BLaER1 (cell line): ENCODE data around the gene CCNT2.

Experiments used
- H3K27ac ChIP-seq: shearing (Covaris generic); formaldehyde crosslinking; 2 replicates; pipeline ENCODE4 v1.8.1; 2022
- H3K27me3 ChIP-seq: shearing (Covaris generic); formaldehyde crosslinking; 2 replicates; pipeline ENCODE4 v1.8.1; 2022
- H3K36me3 ChIP-seq: shearing (Covaris generic); formaldehyde crosslinking; 2 replicates; pipeline ENCODE4 v1.8.1; 2022
- H3K4me1 ChIP-seq: shearing (Covaris generic); formaldehyde crosslinking; 2 replicates; pipeline ENCODE4 v1.8.1; 2022
- H3K4me2 ChIP-seq: shearing (Covaris generic); formaldehyde crosslinking; 2 replicates; pipeline ENCODE4 v1.8.1; 2022
- H3K4me3 ChIP-seq: shearing (Covaris generic); formaldehyde crosslinking; 2 replicates; pipeline ENCODE4 v1.8.1; 2022
- H3K9ac ChIP-seq: shearing (Covaris generic); formaldehyde crosslinking; 2 replicates; pipeline ENCODE4 v1.8.1; 2022
- H3K9me3 ChIP-seq: shearing (Covaris generic); formaldehyde crosslinking; 2 replicates; pipeline ENCODE4 v1.8.1; 2022
- H4K20me1 ChIP-seq: shearing (Covaris generic); formaldehyde crosslinking; 2 replicates; pipeline ENCODE4 v1.8.1; 2022
- Cebpa-rat ChIP-seq: shearing (Covaris generic); IDR thresholded peaks from 2 replicates; pipeline ENCODE4 v1.8.1; 2022

CCNT2 gene

DNA sequence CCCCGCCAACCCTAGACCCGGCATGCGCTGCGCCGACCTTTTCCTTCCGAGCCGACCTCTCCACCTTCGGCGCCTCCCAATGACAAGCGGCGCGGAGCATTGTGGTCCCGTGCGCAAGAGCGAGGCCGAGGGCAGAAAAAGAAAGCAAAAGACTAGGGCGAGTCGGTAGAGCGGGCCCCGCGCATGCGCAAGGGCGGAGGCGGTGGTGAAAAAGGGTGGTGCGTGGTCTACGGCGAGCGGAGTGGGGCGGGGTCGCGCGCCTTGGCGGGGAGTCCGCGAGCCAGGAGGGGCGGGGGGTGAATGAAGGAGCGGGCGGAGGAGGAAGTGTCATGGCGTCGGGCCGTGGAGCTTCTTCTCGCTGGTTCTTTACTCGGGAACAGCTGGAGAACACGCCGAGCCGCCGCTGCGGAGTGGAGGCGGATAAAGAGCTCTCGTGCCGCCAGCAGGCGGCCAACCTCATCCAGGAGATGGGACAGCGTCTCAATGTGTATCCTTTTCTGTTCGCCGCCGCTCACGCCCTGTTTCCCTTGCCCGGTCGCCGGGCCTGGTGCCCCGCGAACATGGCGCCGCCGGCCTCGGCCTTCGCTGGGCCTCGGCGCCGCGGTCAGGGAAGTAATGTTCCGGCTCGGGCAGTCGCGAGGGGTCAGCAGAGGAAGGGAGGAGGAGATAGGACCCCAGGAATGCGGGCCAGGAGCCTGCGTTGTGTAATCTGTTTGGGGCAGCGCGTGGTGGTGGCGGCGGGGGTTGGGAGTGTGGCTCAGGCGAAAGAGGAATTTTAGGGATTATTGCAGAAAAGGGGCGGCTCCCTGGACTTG is at the start of gene CCNT2:
CCNT2 (plus strand) TSS at position 297 of the 815 bp plus-strand sequence; CDS start at position 330, 33 bp downstream.
- H3K27ac ChIP-seq = peak within 1 kb of the TSS; percentile 99
- H3K9ac ChIP-seq = peak within 1 kb of the TSS; percentile 99
- H3K9me3 ChIP-seq = no peaks in the 10 kb centered on the region
- peaks cover 46% of the 10 kb centered on the region for H4K20me1 ChIP-seq
- H3K4me2 ChIP-seq = peak within 1 kb of the TSS; percentile 89
- no peak for TF ChIP-seq Cebpa-rat
- H3K4me1 ChIP-seq = peaks cover 40% of the 10 kb centered on the region
- H3K4me3 ChIP-seq = peak within 1 kb of the TSS; percentile 95
- no peaks in the 10 kb centered on the region for H3K27me3 ChIP-seq
- H3K36me3 ChIP-seq = peaks cover 24% of the 10 kb centered on the region

GRCh38 chr2:134869946-134870736 is 48.5 kb upstream of the CCNT2 start:
- Histone ChIP-seq H3K4me3 (no peak overlapping the region), H3K4me2 (no peak overlapping the region), H3K27me3 (no peaks in the 10 kb centered on the region), H3K4me1 (no peaks in the 10 kb centered on the region), H3K9me3 (no peaks in the 10 kb centered on the region), H3K9ac (no peak overlapping the region), H3K27ac (no peak overlapping the region), H4K20me1 (no peaks in the 10 kb centered on the region), H3K36me3 (no peaks in the 10 kb centered on the region)
- no peak for TF ChIP-seq Cebpa-rat

DNA sequence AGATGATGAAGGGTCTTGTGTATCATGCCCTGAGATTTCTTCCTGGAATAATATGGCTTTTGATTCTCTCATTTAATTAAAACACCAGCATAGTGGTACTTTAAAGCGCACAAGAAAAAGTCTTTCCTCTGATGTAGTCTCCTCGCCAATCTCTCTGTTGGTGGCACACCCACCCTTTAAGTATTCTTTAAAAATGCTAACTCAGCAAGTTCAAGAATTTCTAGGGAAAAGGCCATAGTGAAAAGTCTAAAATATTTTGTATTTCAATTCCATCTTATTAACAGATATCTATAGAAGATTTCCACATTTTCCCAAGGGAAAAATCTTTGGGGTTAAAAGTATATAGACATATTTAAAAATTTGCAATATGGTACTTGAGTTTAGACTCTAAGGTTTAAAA is 45.5 kb upstream of the CCNT2 start:
- no peak for TF ChIP-seq Cebpa-rat
- Histone ChIP-seq H3K27ac (no peak overlapping the region), H3K9me3 (peaks cover under 1% of the 10 kb centered on the region; the same call in 1 of the 2 replicates), H3K9ac (no peak overlapping the region), H3K4me1 (no peaks in the 10 kb centered on the region), H3K36me3 (no peaks in the 10 kb centered on the region), H4K20me1 (no peaks in the 10 kb centered on the region), H3K27me3 (no peaks in the 10 kb centered on the region), H3K4me2 (no peak overlapping the region), H3K4me3 (no peak overlapping the region)

DNA sequence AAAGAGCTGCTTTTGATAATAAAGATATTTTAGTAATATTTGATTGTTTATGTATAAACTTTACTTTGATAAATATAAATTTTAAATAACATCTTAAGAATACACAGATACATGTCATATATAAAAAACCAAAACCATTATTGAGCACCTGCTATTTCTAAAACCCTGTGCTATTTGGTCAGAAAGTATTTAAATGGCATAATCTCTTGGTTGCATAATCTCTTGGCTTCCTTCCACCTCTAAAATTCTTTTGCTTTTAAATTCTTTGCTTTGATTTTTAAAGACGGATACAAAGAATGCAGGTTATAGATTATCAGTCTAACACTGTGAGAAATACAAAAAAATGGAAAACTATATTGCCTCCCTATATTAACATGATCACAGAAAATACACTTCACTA is 43.3 kb upstream of the CCNT2 start:
- peaks cover 12% of the 10 kb centered on the region; the same call in 1 of the 2 replicates for H3K9me3 ChIP-seq
- no peak overlapping the region for H3K9ac ChIP-seq
- no peak for TF ChIP-seq Cebpa-rat
- no peaks in the 10 kb centered on the region for H3K27me3 ChIP-seq
- no peaks in the 10 kb centered on the region for H4K20me1 ChIP-seq
- H3K4me3 ChIP-seq = no peak overlapping the region
- H3K4me1 ChIP-seq = no peaks in the 10 kb centered on the region
- no peak overlapping the region for H3K4me2 ChIP-seq
- no peak overlapping the region for H3K27ac ChIP-seq
- no peaks in the 10 kb centered on the region for H3K36me3 ChIP-seq

GRCh38 chr2:134882773-134883172 is 35.8 kb upstream of the CCNT2 start:
- H3K9me3 ChIP-seq = peaks cover 12% of the 10 kb centered on the region; the same call in 1 of the 2 replicates
- H3K27me3 ChIP-seq = no peaks in the 10 kb centered on the region
- no peak overlapping the region for H3K4me2 ChIP-seq
- no peaks in the 10 kb centered on the region for H3K4me1 ChIP-seq
- H3K9ac ChIP-seq = no peak overlapping the region
- H3K36me3 ChIP-seq = no peaks in the 10 kb centered on the region
- no peak for TF ChIP-seq Cebpa-rat
- H3K27ac ChIP-seq = no peak overlapping the region
- H3K4me3 ChIP-seq = no peak overlapping the region
- no peaks in the 10 kb centered on the region for H4K20me1 ChIP-seq

- Histone ChIP-seq H4K20me1 (no peaks in the 10 kb centered on the region), H3K4me3 (no peak overlapping the region), H3K27me3 (no peaks in the 10 kb centered on the region), H3K9me3 (peaks cover 6% of the 10 kb centered on the region; the same call in 1 of the 2 replicates), H3K9ac (no peak overlapping the region), H3K4me2 (no peak overlapping the region), H3K4me1 (no peaks in the 10 kb centered on the region), H3K27ac (no peak overlapping the region), H3K36me3 (no peaks in the 10 kb centered on the region)
- TF ChIP-seq Cebpa-rat = no peak; the same call in 1 of the 2 replicates
Measured at GRCh38 chr2:134883552-134884293, 34.9 kb upstream of the CCNT2 start.

- no peak for TF ChIP-seq Cebpa-rat
- H3K27ac ChIP-seq = no peak overlapping the region
- no peak overlapping the region for H3K9ac ChIP-seq
- no peaks in the 10 kb centered on the region for H3K9me3 ChIP-seq
- H3K4me1 ChIP-seq = no peaks in the 10 kb centered on the region
- no peaks in the 10 kb centered on the region for H4K20me1 ChIP-seq
- no peaks in the 10 kb centered on the region for H3K36me3 ChIP-seq
- H3K27me3 ChIP-seq = no peaks in the 10 kb centered on the region
- no peak overlapping the region for H3K4me2 ChIP-seq
- no peak overlapping the region for H3K4me3 ChIP-seq
Measured at GRCh38 chr2:134884435-134884834, 34.2 kb upstream of the CCNT2 start.

GRCh38 chr2:134892282-134893035 is 26.2 kb upstream of the CCNT2 start:
- no peaks in the 10 kb centered on the region for H4K20me1 ChIP-seq
- no peak overlapping the region for H3K27ac ChIP-seq
- H3K27me3 ChIP-seq = no peaks in the 10 kb centered on the region
- H3K36me3 ChIP-seq = no peaks in the 10 kb centered on the region
- TF ChIP-seq Cebpa-rat = no peak
- H3K4me1 ChIP-seq = no peaks in the 10 kb centered on the region
- H3K4me3 ChIP-seq = no peak overlapping the region
- H3K9ac ChIP-seq = no peak overlapping the region
- no peaks in the 10 kb centered on the region for H3K9me3 ChIP-seq
- H3K4me2 ChIP-seq = no peak overlapping the region

DNA sequence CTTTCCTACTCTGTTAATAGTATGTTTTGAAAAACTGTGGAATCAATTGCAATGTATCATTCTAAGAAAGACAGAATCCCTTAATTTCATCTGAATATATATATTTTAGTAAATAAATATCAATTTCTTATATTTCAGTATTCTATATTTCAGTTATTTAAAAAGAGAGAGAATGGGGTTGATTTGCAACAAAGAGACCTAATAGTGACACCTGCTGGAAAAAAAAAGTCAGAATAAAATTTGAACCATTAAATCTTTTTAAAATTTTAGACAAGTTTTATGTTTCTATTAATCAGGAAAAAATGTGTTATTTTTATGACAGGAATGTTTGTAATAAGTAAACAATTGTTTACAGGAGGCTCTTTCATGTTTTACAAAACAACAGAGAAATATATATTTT is 20.7 kb upstream of the CCNT2 start:
- Histone ChIP-seq H3K4me2 (no peak overlapping the region), H3K4me3 (no peak overlapping the region), H3K27me3 (no peaks in the 10 kb centered on the region), H3K4me1 (no peaks in the 10 kb centered on the region), H3K9me3 (no peaks in the 10 kb centered on the region), H3K9ac (no peak overlapping the region), H4K20me1 (no peaks in the 10 kb centered on the region), H3K36me3 (no peaks in the 10 kb centered on the region), H3K27ac (no peak overlapping the region)
- TF ChIP-seq Cebpa-rat = no peak
